ENCODE data around the gene RTN4.

DNA sequence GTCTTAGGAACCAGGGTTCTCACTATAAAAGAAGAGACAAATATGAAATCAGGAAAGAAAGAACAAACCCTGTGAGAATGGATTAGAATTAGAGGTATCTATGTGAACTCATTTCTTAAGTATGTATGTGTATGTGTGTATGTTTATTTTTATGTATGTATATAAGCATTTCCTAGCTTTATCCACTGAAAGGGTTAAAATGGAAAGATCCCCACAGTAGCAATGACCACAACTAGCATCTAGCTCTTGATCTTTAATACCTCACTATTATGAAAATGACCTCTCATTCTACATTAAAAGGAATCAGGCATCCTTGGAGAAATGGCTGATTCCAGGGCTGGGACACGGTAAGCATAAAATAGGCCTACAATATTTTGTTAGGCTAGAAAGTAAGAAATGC lies 31.6 kb downstream of the RTN4 start:
- TF ChIP-seq ARNT (IDR thresholded peaks at IDR 0.05) (no peak), BHLHE40 (IDR thresholded peaks at IDR 0.05; ENCODE audit: borderline replicate concordance) (no peak), FOXK2 (IDR thresholded peaks at IDR 0.05) (no peak), NFRKB (IDR thresholded peaks at IDR 0.05) (no peak), SP1 (IDR thresholded peaks at IDR 0.05) (no peak), SUZ12 (IDR thresholded peaks at IDR 0.05) (no peak)

All from HEK293T (cell line).